ENCODE results near the gene GABRE. TPM values are rescaled to one million over a fixed set of nuclear protein-coding genes. Genes with fewer than 3 reads are reported as not detected.

Gene GABRE
- polyA plus RNA-seq, 2 of the 4 experiments (the other 2 are of a cell fraction) = 60.7 to 92.4 TPM

DNA sequence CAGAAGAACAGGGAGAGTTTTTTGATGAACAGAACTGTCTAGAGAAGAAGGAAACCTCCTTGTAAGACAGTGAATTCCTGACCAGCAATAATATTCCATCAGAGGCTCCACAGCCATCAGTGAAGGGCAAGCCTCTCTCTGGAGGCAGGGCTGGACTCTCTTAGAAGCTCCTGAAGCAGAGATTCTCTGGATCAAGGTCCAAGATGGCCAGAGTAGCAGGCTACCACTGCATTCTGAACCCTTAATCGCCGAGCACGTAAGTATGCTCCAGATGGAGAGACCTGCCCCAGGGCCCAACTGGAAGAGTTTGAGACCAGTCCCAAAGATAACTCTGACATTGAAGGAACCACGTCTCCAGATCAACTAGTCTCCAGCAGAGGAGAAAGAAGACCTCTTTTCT is 16.4 kb downstream of the GABRE start:
- DNase-seq (ENCODE audit: low read depth in 1 of 2, low spot score in 1 of 2) = no peak
- TF ChIP-seq HOXB5 (CRISPR knock-in tag; IDR thresholded peaks at IDR 0.05) = no peak
- TF ChIP-seq ESRRA (IDR thresholded peaks at IDR 0.05; ENCODE audit: borderline replicate concordance, low read length) = no peak
- TF ChIP-seq, protein P1, sequence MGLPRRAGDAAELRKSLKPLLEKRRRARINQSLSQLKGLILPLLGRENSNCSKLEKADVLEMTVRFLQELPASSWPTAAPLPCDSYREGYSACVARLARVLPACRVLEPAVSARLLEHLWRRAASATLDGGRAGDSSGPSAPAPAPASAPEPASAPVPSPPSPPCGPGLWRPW (IDR thresholded peaks at IDR 0.05) = no peak
- TF ChIP-seq, protein P2, sequence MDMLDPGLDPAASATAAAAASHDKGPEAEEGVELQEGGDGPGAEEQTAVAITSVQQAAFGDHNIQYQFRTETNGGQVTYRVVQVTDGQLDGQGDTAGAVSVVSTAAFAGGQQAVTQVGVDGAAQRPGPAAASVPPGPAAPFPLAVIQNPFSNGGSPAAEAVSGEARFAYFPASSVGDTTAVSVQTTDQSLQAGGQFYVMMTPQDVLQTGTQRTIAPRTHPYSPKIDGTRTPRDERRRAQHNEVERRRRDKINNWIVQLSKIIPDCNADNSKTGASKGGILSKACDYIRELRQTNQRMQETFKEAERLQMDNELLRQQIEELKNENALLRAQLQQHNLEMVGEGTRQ (IDR thresholded peaks at IDR 0.05) = no peak
- no peak for TF ChIP-seq FOSB (CRISPR knock-in tag; IDR thresholded peaks at IDR 0.05)
- no peak for TF ChIP-seq ZFP36 (IDR thresholded peaks at IDR 0.05; ENCODE audit: borderline replicate concordance, partially characterized antibody)
- TF ChIP-seq, protein P3, sequence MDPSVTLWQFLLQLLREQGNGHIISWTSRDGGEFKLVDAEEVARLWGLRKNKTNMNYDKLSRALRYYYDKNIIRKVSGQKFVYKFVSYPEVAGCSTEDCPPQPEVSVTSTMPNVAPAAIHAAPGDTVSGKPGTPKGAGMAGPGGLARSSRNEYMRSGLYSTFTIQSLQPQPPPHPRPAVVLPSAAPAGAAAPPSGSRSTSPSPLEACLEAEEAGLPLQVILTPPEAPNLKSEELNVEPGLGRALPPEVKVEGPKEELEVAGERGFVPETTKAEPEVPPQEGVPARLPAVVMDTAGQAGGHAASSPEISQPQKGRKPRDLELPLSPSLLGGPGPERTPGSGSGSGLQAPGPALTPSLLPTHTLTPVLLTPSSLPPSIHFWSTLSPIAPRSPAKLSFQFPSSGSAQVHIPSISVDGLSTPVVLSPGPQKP (IDR thresholded peaks at IDR 0.05; ENCODE audit: low read depth, low read length) = no peak
- no peak for TF ChIP-seq EHMT2 (IDR thresholded peaks at IDR 0.05; ENCODE audit: low read depth)
- no peak for TF ChIP-seq NFE2L2 (conservative IDR thresholded peaks at IDR 0.05; ENCODE audit: low read length)
- no peak for TF ChIP-seq JUNB (IDR thresholded peaks at IDR 0.05)
- no peak for TF ChIP-seq RCOR1 (IDR thresholded peaks at IDR 0.05; ENCODE audit: low read depth, low read length)
- TF ChIP-seq HOXB13 (CRISPR knock-in tag; IDR thresholded peaks at IDR 0.05; ENCODE audit: low read depth) = no peak
- TF ChIP-seq MYC (IDR thresholded peaks at IDR 0.05; ENCODE audit: borderline replicate concordance, low read length) = no peak
- TF ChIP-seq HEYL (CRISPR knock-in tag; IDR thresholded peaks at IDR 0.05) = no peak
- no peak for TF ChIP-seq CHD4 (IDR thresholded peaks at IDR 0.05; ENCODE audit: borderline replicate concordance)
- no peak for TF ChIP-seq TFCP2L1 (CRISPR knock-in tag; IDR thresholded peaks at IDR 0.05)
- no peak for TF ChIP-seq NR3C1 (IDR thresholded peaks at IDR 0.05)
- TF ChIP-seq ATOH8 (CRISPR knock-in tag; IDR thresholded peaks at IDR 0.05; ENCODE audit: low read depth) = no peak
- WGBS (ENCODE audit: missing lambda C conversion rate) = no CpG with 5 or more reads among the region's 4 CpGs
- Histone ChIP-seq H3K9me3 (no peaks in the 10 kb centered on the region), H3K27ac (no peak overlapping the region), H3K4me3 (no peak overlapping the region), H3K4me1 (no peaks in the 10 kb centered on the region), H3K4me2 (no peak overlapping the region)
- FAIRE-seq = no peak
- POLR2A ChIA-PET = no interaction called here
- CTCF ChIA-PET = no interaction called here
- no peak for ATAC-seq

DNA sequence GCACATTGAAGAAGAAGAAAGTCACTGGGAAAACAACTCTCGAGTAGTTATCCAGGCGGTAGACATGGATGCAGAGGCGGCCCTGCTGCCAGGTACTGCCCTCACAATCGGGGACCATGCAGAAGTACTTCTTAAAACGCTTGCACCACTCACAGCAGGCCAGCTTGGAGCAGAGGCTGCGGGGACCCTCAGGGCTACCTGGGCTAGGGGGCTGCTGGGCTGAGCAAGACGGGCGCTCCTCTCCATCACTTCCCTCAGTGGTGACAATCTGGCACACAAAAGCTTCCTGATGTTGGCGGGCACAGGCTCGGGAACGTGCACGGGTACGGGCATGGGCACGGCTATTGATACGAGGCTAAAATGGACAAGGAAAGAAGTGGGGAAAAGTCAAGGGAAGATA is 19.7 kb downstream of the GABRE start:
- POLR2A ChIA-PET = no interaction called here
- 88% methylated on average over 13 of the region's 15 CpGs for WGBS (ENCODE audit: missing lambda C conversion rate)
- Histone ChIP-seq H3K27ac (no peak overlapping the region), H3K4me3 (no peak overlapping the region), H3K9me3 (no peaks in the 10 kb centered on the region), H3K4me1 (no peaks in the 10 kb centered on the region), H3K4me2 (no peak overlapping the region)
- TF ChIP-seq FOSB (CRISPR knock-in tag; IDR thresholded peaks at IDR 0.05) = no peak
- no peak for TF ChIP-seq POLR2A (IDR thresholded peaks at IDR 0.05; ENCODE audit: low read length)
- TF ChIP-seq JUNB (IDR thresholded peaks at IDR 0.05) = no peak
- TF ChIP-seq KDM5A (IDR thresholded peaks at IDR 0.05) = no peak
- TF ChIP-seq MAFK (IDR thresholded peaks at IDR 0.05; ENCODE audit: partially characterized antibody) = no peak
- DNase-seq (ENCODE audit: low read depth in 1 of 2, low spot score in 1 of 2) = no peak
- ATAC-seq = no peak
- CTCF ChIA-PET = no interaction called here
- FAIRE-seq = no peak

DNA sequence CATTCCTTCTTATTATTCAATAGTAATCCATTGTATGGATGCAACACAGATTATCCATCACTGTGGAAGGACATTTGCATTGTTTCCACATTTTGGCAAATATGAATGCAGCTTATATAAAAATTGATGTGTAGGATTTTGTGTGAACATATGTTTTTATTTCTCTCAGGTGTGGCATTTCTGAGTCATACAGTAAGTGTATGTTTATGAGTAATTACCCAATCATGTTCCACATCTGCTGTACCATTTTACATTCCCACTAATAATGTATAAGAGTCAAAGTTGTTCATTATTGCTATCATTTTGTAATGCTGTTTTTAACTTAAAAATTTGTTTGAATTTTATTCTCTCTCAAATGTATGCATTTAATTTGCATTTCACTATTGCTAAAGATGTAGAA is 36.3 kb downstream of the GABRE start:
- TF ChIP-seq SMC3 (IDR thresholded peaks at IDR 0.05) (no peak), HDAC2 (IDR thresholded peaks at IDR 0.05) (no peak), KDM1A (IDR thresholded peaks at IDR 0.05; ENCODE audit: low read depth) (no peak), JUNB (IDR thresholded peaks at IDR 0.05) (no peak), NFE2L2 (conservative IDR thresholded peaks at IDR 0.05; ENCODE audit: low read length) (no peak)
- TF ChIP-seq, protein P4, sequence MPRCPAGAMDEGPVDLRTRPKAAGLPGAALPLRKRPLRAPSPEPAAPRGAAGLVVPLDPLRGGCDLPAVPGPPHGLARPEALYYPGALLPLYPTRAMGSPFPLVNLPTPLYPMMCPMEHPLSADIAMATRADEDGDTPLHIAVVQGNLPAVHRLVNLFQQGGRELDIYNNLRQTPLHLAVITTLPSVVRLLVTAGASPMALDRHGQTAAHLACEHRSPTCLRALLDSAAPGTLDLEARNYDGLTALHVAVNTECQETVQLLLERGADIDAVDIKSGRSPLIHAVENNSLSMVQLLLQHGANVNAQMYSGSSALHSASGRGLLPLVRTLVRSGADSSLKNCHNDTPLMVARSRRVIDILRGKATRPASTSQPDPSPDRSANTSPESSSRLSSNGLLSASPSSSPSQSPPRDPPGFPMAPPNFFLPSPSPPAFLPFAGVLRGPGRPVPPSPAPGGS (IDR thresholded peaks at IDR 0.05) = no peak
- Histone ChIP-seq H3K4me3 (no peak overlapping the region), H3K4me2 (no peak overlapping the region), H3K9me3 (no peaks in the 10 kb centered on the region), H3K4me1 (no peaks in the 10 kb centered on the region), H3K27ac (no peak overlapping the region)
- no peak for DNase-seq (ENCODE audit: low read depth in 1 of 2, low spot score in 1 of 2)
- ATAC-seq = no peak
- CTCF ChIA-PET = no interaction called here
- FAIRE-seq = peak; percentile 7
- POLR2A ChIA-PET = no interaction called here
